ENCODE results near the gene ELAVL2.
A peak's percentile ranks its signal among the peaks of the same experiment; 100 is the strongest.

ELAVL2 gene

GRCh38 chr9:23830476-23830805 lies 4.4 kb upstream of the ELAVL2 start:
- no peak for ATAC-seq
- TF ChIP-seq RARB (CRISPR knock-in tag; IDR thresholded peaks at IDR 0.05): no peak
- no peak for TF ChIP-seq CREB5 (CRISPR knock-in tag; IDR thresholded peaks at IDR 0.05; ENCODE audit: low read depth)
- TF ChIP-seq ZFP30 (CRISPR knock-in tag; IDR thresholded peaks at IDR 0.05): no peak
- no peak for TF ChIP-seq TCF4 (CRISPR knock-in tag; IDR thresholded peaks at IDR 0.05; ENCODE audit: borderline replicate concordance)
- no peak for TF ChIP-seq PATZ1 (CRISPR knock-in tag; IDR thresholded peaks at IDR 0.05; ENCODE audit: borderline replicate concordance)

- TF ChIP-seq ZNF565 (CRISPR knock-in tag; conservative IDR thresholded peaks at IDR 0.05; ENCODE audit: low read depth) (no peak), ISL1 (CRISPR knock-in tag; IDR thresholded peaks at IDR 0.05) (no peak), TSHZ2 (CRISPR knock-in tag; IDR thresholded peaks at IDR 0.05) (no peak), ESRRG (CRISPR knock-in tag; IDR thresholded peaks at IDR 0.05) (no peak), RARB (CRISPR knock-in tag; IDR thresholded peaks at IDR 0.05) (no peak), PPARA (CRISPR knock-in tag; IDR thresholded peaks at IDR 0.05; ENCODE audit: borderline replicate concordance) (no peak), ZNF8 (CRISPR knock-in tag; IDR thresholded peaks at IDR 0.05) (no peak), GLIS3 (CRISPR knock-in tag; IDR thresholded peaks at IDR 0.05) (no peak), CREB5 (CRISPR knock-in tag; IDR thresholded peaks at IDR 0.05; ENCODE audit: low read depth) (no peak), TOX (CRISPR knock-in tag; IDR thresholded peaks at IDR 0.05; ENCODE audit: borderline replicate concordance) (no peak), CSDC2 (CRISPR knock-in tag; IDR thresholded peaks at IDR 0.05) (no peak), ZFP3 (CRISPR knock-in tag; IDR thresholded peaks at IDR 0.05) (no peak), SNAI2 (CRISPR knock-in tag; IDR thresholded peaks at IDR 0.05) (no peak), ZNF70 (CRISPR knock-in tag; IDR thresholded peaks at IDR 0.05) (no peak), POU6F1 (CRISPR knock-in tag; IDR thresholded peaks at IDR 0.05; ENCODE audit: borderline replicate concordance, low read depth) (no peak), TCF4 (CRISPR knock-in tag; IDR thresholded peaks at IDR 0.05; ENCODE audit: borderline replicate concordance) (no peak)
- ATAC-seq: no peak
These were observed 3.8 kb upstream of the ELAVL2 start for GRCh38 chr9:23829580-23830475.

- TF ChIP-seq ZFP3 (CRISPR knock-in tag; IDR thresholded peaks at IDR 0.05) (no peak), BACH2 (CRISPR knock-in tag; IDR thresholded peaks at IDR 0.05; ENCODE audit: borderline replicate concordance) (no peak), TSHZ2 (CRISPR knock-in tag; IDR thresholded peaks at IDR 0.05) (no peak), ZNF8 (CRISPR knock-in tag; IDR thresholded peaks at IDR 0.05) (no peak), CSRNP3 (CRISPR knock-in tag; IDR thresholded peaks at IDR 0.05) (no peak)
- ATAC-seq: peak; percentile 24
These were observed 340 bp downstream of the ELAVL2 start for GRCh38 chr9:23825700-23826099.
